IMR-90 (cell line): Measurements from ENCODE around the gene LAMA3.

Experiments
- BHLHE40 ChIP-seq: fragments of 150-350 bp; IDR thresholded peaks from 2 replicates; pipeline ENCODE4 v1.6.1; 2016; ENCODE audit warnings: mild to moderate bottlenecking, low read depth, low read length
- POLR2A ChIP-seq: IDR thresholded peaks from 2 replicates; pipeline ENCODE4 v1.6.1; 2012; ENCODE audit warnings: mild to moderate bottlenecking, low read depth, low read length
- TF ChIP-seq, protein P1 (sequence below): conservative IDR thresholded peaks from 2 replicates; pipeline ENCODE4 v1.5.1; 2012; ENCODE audit warnings: mild to moderate bottlenecking, low read depth, low read length, improper control_type of control experiment

DNA sequence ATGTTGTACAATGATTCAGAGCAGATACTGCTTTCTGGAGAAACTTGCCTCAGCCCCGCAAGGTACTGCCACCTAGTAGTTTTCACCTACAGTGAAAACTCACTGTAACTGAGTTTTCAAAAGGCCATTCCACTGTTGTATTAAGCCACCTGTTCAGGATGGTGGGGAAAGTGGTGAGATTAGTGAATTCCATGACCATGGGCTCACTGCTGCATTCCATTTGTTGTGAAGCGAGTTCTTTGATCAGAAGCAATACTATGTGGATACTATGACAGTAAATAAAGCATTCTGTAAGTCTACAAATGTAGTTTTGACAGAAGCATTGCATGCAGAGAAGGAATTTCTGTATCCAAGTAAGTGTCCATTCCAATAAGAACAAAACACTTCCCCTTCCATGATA is 113.6 kb downstream of the LAMA3 start:
- TF ChIP-seq, protein P1, sequence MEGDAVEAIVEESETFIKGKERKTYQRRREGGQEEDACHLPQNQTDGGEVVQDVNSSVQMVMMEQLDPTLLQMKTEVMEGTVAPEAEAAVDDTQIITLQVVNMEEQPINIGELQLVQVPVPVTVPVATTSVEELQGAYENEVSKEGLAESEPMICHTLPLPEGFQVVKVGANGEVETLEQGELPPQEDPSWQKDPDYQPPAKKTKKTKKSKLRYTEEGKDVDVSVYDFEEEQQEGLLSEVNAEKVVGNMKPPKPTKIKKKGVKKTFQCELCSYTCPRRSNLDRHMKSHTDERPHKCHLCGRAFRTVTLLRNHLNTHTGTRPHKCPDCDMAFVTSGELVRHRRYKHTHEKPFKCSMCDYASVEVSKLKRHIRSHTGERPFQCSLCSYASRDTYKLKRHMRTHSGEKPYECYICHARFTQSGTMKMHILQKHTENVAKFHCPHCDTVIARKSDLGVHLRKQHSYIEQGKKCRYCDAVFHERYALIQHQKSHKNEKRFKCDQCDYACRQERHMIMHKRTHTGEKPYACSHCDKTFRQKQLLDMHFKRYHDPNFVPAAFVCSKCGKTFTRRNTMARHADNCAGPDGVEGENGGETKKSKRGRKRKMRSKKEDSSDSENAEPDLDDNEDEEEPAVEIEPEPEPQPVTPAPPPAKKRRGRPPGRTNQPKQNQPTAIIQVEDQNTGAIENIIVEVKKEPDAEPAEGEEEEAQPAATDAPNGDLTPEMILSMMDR = no peak
- TF ChIP-seq BHLHE40 = no peak
- TF ChIP-seq POLR2A = no peak
